ENCODE results near the gene PCSK9.
"Not testable (repeated sequence)": the region's sequence is repeated elsewhere in the genome, so short reads cannot be mapped to it uniquely, and the experiment has no call there.

PCSK9 gene

DNA sequence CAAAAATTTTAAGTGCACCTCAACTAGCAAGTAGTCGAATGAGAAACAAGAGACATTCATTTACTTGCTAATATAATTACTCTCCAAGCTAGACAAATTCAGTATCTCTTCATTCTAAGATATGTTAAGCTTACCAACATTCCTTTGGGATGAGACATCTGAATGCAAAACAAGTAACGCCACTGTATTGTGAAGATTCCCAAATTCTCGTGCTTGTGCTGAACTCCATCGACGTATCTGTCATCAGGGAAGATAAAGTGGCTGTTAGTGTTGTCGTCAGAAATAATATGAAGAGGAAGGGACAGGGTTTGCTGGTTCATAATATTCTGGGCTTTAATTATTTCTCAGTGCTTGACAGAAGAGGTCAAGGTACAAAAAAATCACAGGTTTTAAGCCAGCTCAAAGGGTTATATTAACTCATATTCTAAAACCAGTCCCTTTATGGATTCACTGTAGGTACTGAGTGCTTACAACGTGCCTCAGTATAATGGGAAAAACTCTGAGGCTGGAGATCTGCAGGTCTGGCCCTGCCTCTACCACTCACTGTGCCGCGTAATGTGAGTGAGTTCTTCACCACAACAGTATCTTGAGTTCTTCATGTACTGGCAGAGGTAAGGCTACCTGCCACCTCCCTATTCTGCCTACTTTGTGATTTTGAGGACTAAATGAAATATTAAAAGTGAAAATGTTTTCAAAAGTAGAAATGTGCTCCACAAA, 42.0 kb downstream of the PCSK9 start:
- DNase-seq: peak; percentile 71

DNA sequence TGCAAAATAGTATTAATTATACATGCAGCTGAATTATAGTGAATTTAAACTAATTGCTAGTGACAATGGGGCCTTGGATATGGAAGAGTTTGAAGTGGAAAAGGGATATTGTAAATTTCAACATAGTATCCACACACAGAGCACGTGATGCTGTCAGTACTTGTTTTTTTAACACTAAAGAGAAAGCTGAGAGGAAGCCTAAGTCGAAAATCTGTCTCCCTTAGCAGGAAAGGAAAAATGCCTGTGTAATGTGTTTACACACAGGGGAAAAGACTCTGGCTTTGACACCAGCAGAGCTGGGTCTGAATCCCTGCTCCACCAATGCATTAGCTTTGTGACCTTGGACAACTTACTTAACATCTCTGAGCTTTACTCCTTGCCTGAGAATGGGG, 42.6 kb downstream of the PCSK9 start:
- no peak for DNase-seq

DNA sequence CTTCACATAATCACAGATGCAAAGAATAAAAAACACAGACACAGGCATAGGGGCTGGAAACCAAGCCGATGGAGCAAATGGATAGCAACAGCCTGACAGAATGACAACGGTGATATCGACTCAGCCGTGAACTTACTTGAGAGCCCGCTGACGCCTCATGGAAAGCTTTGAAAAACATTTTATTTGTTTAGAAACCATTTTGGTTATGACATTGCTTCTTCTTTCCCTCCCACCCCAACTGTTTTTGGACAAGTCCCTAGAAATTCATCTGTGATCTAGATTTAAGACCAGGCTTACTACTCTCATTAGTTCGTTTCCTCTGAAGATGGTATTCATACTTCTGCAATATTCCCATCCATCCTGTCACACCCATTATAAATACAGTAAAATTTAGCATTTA, 44.9 kb downstream of the PCSK9 start:
- DNase-seq: no peak

DNA sequence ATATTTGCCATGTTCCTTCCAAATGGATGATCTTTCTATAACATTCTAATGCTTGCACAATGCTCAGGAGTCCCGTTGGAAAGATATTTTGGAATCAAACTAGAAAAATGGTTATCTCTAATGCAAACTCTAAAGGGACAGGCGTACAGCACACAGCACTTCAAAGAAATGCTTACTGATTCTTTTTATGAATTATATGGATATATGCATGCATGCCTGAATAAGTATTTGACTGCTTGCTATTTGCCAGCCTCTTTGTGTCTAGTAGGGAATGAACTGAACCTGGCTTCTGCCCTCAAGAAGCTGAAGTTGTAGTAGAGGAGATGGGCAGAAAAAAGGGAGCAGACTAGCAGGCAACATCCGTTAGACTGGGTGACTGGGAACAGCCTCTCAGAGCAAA, 48.1 kb downstream of the PCSK9 start:
- no peak for DNase-seq

DNA sequence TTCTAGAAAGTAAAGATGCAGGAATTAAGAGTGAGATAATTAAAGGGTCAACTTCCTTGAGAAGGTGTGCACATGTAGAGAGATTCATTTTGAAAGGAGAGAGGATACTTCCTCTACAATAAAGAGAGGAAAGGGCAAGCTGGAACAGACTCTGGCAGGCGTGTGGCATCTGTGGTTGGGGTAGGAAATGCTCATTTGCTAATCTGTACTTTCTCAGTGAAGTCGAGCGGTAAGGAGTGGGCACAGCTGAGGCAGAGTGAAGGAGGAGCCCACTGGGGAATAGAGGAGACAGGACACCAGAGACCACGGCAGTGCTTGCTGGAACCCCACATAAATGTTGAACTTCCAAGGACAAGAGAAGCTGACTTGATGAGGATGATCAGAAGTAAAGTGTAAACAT, 49.1 kb downstream of the PCSK9 start:
- no peak for DNase-seq

DNA sequence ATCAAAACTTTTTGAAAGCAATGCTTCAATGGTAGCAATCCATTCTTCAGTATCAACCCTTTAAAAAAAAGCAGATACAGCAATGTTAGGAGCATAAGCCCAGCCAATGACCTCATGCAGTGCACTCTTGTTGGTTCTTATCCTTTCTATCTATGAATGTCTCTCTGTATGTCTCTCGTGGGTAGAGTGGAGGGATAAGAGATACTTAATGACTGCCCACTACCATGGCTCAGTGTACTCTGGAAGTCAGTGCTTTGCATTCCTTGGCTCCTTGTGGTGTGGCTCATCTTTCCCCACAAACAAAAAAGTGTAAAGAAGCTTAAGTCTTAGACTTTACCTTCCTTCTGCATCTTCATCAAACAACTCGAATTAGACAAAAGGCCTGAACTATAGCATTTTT, 50.3 kb downstream of the PCSK9 start:
- DNase-seq: peak; percentile 5

DNA sequence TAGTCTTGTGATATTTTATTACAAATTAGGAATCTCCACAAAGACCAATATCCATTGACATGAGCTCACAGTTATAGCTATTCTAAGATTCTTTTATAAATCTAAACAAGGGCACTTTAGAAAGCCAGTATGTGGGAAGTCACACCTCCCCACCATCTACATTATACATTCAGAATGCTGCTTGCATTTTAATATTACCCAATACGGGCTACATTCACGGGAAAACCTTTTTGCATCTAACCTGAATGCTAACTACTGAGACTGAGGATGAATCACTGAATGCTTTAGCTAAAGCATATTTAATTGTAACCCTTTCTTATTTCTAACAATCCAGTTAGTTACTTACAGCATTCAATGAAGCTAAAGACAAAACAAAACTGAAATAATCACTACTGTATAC, 53.1 kb downstream of the PCSK9 start:
- no peak for DNase-seq

DNA sequence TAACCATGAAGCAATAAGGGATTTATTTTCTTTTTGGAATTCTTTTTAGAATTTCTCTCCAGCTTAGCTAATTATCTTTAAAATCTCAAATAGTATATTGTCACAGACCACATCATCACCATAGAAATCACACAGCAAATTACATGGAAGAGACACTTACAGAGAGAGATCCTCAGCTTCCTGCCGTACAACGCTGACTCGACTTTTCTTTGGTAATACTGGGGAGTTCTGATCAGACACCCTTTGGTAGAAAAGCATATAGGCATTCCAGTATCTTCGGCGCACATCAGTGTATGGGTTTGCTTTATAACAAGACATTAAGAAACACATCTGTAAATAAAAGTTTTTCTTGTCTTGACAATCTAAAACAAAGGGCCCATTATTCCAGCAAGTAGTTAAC, 55.7 kb downstream of the PCSK9 start:
- DNase-seq: no peak

DNA sequence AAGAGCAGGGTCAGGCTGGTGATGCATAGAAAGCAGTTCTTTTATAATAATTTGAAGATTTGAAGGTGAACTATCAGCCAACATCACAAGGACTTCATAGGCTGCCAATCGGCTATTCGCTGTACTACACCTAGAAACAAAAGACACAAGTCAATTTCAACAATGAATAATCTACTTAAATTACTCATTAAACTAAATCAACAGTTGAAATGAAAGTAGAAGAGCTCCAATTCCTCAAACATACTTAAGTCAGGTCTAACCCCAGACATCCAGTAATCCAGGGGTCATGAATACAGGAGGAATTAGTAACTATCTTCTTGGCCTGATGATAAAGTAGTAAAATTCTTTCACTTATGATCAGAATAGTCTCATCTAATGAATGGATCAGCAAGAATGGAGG, 64.5 kb downstream of the PCSK9 start:
- DNase-seq: no peak

DNA sequence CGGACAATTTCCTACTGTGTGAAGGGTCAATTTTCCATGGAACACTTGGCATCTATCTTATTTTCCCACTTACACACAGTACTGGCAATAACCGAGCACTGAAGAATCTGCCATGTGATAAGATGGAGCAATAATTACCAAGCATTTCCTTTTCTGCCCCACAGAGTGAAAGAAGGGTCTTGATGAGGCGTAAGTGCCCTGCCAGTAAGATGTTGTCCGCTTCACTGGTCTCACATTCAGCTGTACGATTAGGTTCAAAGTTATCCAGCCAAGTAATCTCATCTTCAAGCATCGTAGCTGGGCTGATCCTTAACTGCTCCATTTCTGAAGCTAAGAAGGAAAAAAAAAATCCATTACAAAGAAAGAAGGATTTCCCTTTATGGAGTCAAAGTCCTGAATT, 67.8 kb downstream of the PCSK9 start:
- no peak for DNase-seq

DNA sequence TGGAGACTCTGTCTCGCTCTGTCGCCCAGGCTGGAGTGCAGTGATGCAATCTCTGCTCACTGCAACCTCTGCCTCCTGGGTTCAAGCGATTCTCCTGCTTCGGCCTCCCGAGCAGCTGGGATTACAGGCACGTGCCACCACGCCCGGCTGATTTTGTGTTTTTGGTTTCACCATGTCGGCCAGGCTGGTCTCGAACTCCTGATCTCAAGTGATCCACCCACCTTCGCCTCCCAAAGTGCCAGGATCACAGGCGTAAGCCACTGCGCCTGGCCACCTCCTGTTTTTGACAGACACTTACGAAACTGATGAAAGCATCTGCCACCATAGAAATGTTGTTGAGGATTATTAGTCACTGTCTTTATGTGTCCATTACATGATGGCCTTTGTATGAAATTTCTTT, 69.7 kb downstream of the PCSK9 start:
- DNase-seq: not testable (repeated sequence)

All from fibroblast of skin of scalp (primary cell).